Measurements from ENCODE around the gene GRIN2A. TPM values are rescaled to one million over a fixed set of nuclear protein-coding genes. Genes with fewer than 3 reads are reported as not detected.
"Not testable (repeated sequence)": the region's sequence is repeated elsewhere in the genome, so short reads cannot be mapped to it uniquely, and the experiment has no call there.

Gene GRIN2A
- total and polyA plus RNA-seq, 2 donors, result 0.25 to 1.1 TPM

DNA sequence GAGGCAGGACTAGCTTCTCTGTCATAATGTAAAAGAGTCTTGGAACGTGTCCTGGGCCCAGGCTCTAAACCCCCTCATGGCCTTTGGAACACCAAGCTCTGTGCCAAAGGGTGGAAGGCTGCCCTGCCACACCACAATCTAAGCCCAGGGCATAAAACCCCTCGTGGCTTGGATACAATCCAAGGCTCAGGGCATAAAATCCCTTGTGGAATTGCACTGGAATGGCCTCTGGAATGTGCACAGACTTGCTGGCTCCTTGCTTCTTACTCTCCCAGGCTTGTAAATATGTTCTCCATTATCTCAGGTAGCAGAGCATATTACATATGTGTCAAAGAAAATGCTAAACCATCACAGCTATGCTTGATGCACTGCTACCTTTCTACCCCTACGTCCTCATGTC lies 306.2 kb downstream of the GRIN2A start:
- 69% methylated on average over 3 of the region's 3 CpGs for WGBS

GRCh38 chr16:9874219-9874618 lies 308.0 kb downstream of the GRIN2A start:
- WGBS, result 65% methylated on average over 7 of the region's 7 CpGs
- no peaks in the 10 kb centered on the region for H3K27me3 ChIP-seq (ENCODE audit: control insufficient read depth in 2 of 2, insufficient read depth in 1 of 2, low read length in 1 of 2)

More for the DNA sequence above, 306.2 kb downstream of the GRIN2A start:
- H3K27me3 ChIP-seq (ENCODE audit: control insufficient read depth in 2 of 2, insufficient read depth in 1 of 2, low read length in 1 of 2); H3K36me3 ChIP-seq (ENCODE audit: control insufficient read depth in 2 of 2, insufficient read depth in 2 of 2, low read length in 1 of 2); H3K4me1 ChIP-seq (ENCODE audit: control insufficient read depth in 2 of 2, insufficient read depth in 2 of 2, low read length in 2 of 2); DNase-seq (ENCODE audit: low read depth in 6 of 9, low spot score in 9 of 9); H3K27ac ChIP-seq (ENCODE audit: low read depth in 1 of 2, low read length in 1 of 2); H3K9me3 ChIP-seq (ENCODE audit: control insufficient read depth in 2 of 2, insufficient read depth in 1 of 2, low read length in 1 of 2); H3K4me3 ChIP-seq (ENCODE audit: low read length in 2 of 2): not testable (repeated sequence)

DNA sequence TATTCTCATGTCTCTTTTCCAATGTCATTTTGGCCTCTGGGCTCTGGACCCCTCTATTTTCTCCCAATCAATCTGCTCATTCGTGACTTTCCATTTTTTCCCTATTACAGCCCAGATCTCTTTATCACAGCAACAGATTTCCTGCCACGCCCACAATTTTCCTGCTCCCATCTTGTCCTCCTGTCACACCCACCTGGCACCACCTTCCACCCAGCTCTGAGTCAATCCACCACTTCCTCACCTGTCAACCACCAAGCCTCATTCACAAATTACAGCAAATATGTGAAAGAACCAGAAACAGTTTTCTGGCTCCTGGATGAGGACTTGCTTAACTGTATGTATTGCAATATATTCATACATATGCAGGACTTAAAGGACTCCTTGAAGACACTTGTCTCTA lies 311.3 kb downstream of the GRIN2A start:
- H3K27ac ChIP-seq (ENCODE audit: low read depth in 1 of 2, low read length in 1 of 2), result no peak overlapping the region
- no peak overlapping the region for H3K4me3 ChIP-seq (ENCODE audit: low read length in 2 of 2)
- DNase-seq (ENCODE audit: low read depth in 6 of 9, low spot score in 9 of 9), result no peak
- H3K27me3 ChIP-seq (ENCODE audit: control insufficient read depth in 2 of 2, insufficient read depth in 1 of 2, low read length in 1 of 2), result no peaks in the 10 kb centered on the region
- no peaks in the 10 kb centered on the region for H3K9me3 ChIP-seq (ENCODE audit: control insufficient read depth in 2 of 2, insufficient read depth in 1 of 2, low read length in 1 of 2)
- WGBS, result 66% methylated on average over 2 of the region's 2 CpGs
- H3K36me3 ChIP-seq (ENCODE audit: control insufficient read depth in 2 of 2, insufficient read depth in 2 of 2, low read length in 1 of 2), result no peaks in the 10 kb centered on the region
- no peaks in the 10 kb centered on the region for H3K4me1 ChIP-seq (ENCODE audit: control insufficient read depth in 2 of 2, insufficient read depth in 2 of 2, low read length in 2 of 2)

More at GRCh38 chr16:9874219-9874618, 308.0 kb downstream of the GRIN2A start:
- Histone ChIP-seq H3K4me1 (ENCODE audit: control insufficient read depth in 2 of 2, insufficient read depth in 2 of 2, low read length in 2 of 2) (no peaks in the 10 kb centered on the region), H3K36me3 (ENCODE audit: control insufficient read depth in 2 of 2, insufficient read depth in 2 of 2, low read length in 1 of 2) (no peaks in the 10 kb centered on the region), H3K9me3 (ENCODE audit: control insufficient read depth in 2 of 2, insufficient read depth in 1 of 2, low read length in 1 of 2) (no peaks in the 10 kb centered on the region), H3K4me3 (ENCODE audit: low read length in 2 of 2) (no peak overlapping the region), H3K27ac (ENCODE audit: low read depth in 1 of 2, low read length in 1 of 2) (no peak overlapping the region)
- no peak for DNase-seq (ENCODE audit: low read depth in 6 of 9, low spot score in 9 of 9)

DNA sequence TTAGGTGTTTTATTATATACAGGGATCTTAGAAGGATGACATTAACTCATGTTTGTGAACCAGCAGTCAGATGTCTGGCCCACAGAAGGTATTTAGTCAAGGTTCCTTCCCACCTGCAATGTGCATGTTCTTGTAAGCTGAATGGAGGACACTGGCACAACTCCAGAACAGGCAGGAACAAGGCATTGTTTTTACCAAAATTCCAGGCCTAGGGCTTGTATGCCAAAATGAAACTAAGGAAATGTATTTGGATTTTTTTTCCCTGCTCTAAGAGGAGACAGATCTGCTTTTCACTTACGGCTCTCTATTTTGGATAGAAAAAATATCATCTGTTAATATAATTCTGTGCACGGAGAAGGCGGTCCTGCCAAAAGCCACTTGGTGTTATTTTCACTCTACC lies 312.5 kb downstream of the GRIN2A start:
- Histone ChIP-seq H3K27me3 (ENCODE audit: control insufficient read depth in 2 of 2, insufficient read depth in 1 of 2, low read length in 1 of 2) (no peaks in the 10 kb centered on the region), H3K27ac (ENCODE audit: low read depth in 1 of 2, low read length in 1 of 2) (no peak overlapping the region), H3K9me3 (ENCODE audit: control insufficient read depth in 2 of 2, insufficient read depth in 1 of 2, low read length in 1 of 2) (no peaks in the 10 kb centered on the region), H3K36me3 (ENCODE audit: control insufficient read depth in 2 of 2, insufficient read depth in 2 of 2, low read length in 1 of 2) (no peaks in the 10 kb centered on the region), H3K4me3 (ENCODE audit: low read length in 2 of 2) (no peak overlapping the region), H3K4me1 (ENCODE audit: control insufficient read depth in 2 of 2, insufficient read depth in 2 of 2, low read length in 2 of 2) (no peaks in the 10 kb centered on the region)
- WGBS, result 95% methylated on average over 3 of the region's 3 CpGs
- no peak for DNase-seq (ENCODE audit: low read depth in 6 of 9, low spot score in 9 of 9)

DNA sequence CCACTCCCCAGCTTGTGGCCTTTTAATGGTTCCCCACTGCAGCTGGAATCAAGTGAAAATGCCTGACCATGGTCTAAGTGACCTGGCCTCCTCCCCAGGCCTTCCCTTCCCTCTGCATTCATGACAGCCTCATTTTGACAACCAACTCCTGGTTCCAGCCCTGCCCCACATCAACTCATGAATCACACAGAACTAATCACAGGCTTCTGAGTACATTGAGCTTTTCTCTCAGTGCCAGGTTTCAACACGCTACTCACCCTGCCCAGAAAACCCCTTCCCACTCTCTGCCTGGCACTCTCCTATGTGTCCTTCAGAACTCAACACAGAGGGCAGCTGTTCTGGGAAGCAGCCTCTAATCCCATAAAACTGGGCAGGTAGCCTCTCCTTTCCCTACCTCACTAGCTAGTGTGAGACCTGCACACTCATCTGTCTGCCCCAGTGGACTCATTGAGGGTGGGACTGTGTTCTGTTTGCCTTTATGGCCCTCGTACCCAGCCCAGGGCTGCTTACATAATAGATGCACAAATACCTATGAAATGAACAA lies 313.6 kb downstream of the GRIN2A start:
- no peaks in the 10 kb centered on the region for H3K4me1 ChIP-seq (ENCODE audit: control insufficient read depth in 2 of 2, insufficient read depth in 2 of 2, low read length in 2 of 2)
- H3K9me3 ChIP-seq (ENCODE audit: control insufficient read depth in 2 of 2, insufficient read depth in 1 of 2, low read length in 1 of 2), result no peaks in the 10 kb centered on the region
- no peak overlapping the region for H3K27ac ChIP-seq (ENCODE audit: low read depth in 1 of 2, low read length in 1 of 2)
- H3K36me3 ChIP-seq (ENCODE audit: control insufficient read depth in 2 of 2, insufficient read depth in 2 of 2, low read length in 1 of 2), result no peaks in the 10 kb centered on the region
- no peak for DNase-seq (ENCODE audit: low read depth in 6 of 9, low spot score in 9 of 9)
- H3K4me3 ChIP-seq (ENCODE audit: low read length in 2 of 2), result no peak overlapping the region
- 89% methylated on average over 2 of the region's 2 CpGs for WGBS
- no peaks in the 10 kb centered on the region for H3K27me3 ChIP-seq (ENCODE audit: control insufficient read depth in 2 of 2, insufficient read depth in 1 of 2, low read length in 1 of 2)

DNA sequence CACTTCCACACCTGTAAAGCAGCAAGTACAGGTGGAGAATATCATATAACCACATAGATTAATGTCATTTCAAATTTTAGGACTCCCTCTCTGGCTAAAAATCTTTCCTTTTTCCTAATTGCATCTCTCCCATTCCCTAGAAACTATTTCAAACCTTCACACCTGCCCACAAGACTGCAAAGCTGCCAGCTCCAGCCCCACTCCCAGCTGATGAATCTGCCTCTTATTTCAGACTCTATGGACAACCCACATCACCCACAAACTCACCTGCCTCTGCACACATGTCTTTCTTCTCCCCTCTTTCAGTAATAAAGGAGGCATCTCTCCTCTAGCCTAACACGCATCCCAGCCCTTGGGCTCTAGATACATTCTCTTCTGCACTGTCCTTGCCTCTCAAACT lies 315.1 kb downstream of the GRIN2A start:
- H3K4me1 ChIP-seq (ENCODE audit: control insufficient read depth in 2 of 2, insufficient read depth in 2 of 2, low read length in 2 of 2), result no peaks in the 10 kb centered on the region
- no peak overlapping the region for H3K4me3 ChIP-seq (ENCODE audit: low read length in 2 of 2)
- DNase-seq (ENCODE audit: low read depth in 6 of 9, low spot score in 9 of 9), result no peak
- 92% methylated on average over 1 of the region's 1 CpG for WGBS
- no peaks in the 10 kb centered on the region for H3K27me3 ChIP-seq (ENCODE audit: control insufficient read depth in 2 of 2, insufficient read depth in 1 of 2, low read length in 1 of 2)
- no peaks in the 10 kb centered on the region for H3K9me3 ChIP-seq (ENCODE audit: control insufficient read depth in 2 of 2, insufficient read depth in 1 of 2, low read length in 1 of 2)
- H3K27ac ChIP-seq (ENCODE audit: low read depth in 1 of 2, low read length in 1 of 2), result no peak overlapping the region
- H3K36me3 ChIP-seq (ENCODE audit: control insufficient read depth in 2 of 2, insufficient read depth in 2 of 2, low read length in 1 of 2), result no peaks in the 10 kb centered on the region

DNA sequence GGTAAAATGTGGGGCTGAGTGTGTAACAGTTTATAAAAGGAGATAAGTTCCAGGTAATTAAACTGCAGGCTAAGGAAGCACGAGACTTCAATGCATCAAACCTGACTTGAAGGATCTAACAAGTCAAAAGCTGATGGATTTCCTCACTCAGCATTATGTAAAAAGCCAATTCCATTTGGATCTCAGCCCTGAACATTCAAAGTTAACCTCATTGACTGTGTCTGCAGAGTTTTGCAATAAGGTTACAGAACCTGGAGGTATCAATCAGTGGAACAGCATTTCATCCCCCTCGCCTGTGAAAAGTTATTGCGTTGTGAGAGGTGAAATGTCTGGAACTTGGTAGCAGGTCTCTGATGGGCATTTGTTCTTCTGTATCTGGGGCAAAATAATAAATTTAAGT lies 317.8 kb downstream of the GRIN2A start:
- WGBS, result 93% methylated on average over 3 of the region's 3 CpGs
- Histone ChIP-seq H3K27me3 (ENCODE audit: control insufficient read depth in 2 of 2, insufficient read depth in 1 of 2, low read length in 1 of 2) (no peaks in the 10 kb centered on the region), H3K4me1 (ENCODE audit: control insufficient read depth in 2 of 2, insufficient read depth in 2 of 2, low read length in 2 of 2) (no peaks in the 10 kb centered on the region), H3K9me3 (ENCODE audit: control insufficient read depth in 2 of 2, insufficient read depth in 1 of 2, low read length in 1 of 2) (no peaks in the 10 kb centered on the region), H3K36me3 (ENCODE audit: control insufficient read depth in 2 of 2, insufficient read depth in 2 of 2, low read length in 1 of 2) (no peaks in the 10 kb centered on the region), H3K4me3 (ENCODE audit: low read length in 2 of 2) (no peak overlapping the region), H3K27ac (ENCODE audit: low read depth in 1 of 2, low read length in 1 of 2) (no peak overlapping the region)
- DNase-seq (ENCODE audit: low read depth in 6 of 9, low spot score in 9 of 9), result no peak

- no peaks in the 10 kb centered on the region for H3K9me3 ChIP-seq (ENCODE audit: control insufficient read depth in 2 of 2, insufficient read depth in 1 of 2, low read length in 1 of 2)
- no peak overlapping the region for H3K4me3 ChIP-seq (ENCODE audit: low read length in 2 of 2)
- H3K27me3 ChIP-seq (ENCODE audit: control insufficient read depth in 2 of 2, insufficient read depth in 1 of 2, low read length in 1 of 2), result no peaks in the 10 kb centered on the region
- H3K36me3 ChIP-seq (ENCODE audit: control insufficient read depth in 2 of 2, insufficient read depth in 2 of 2, low read length in 1 of 2), result no peaks in the 10 kb centered on the region
- no peak for DNase-seq (ENCODE audit: low read depth in 6 of 9, low spot score in 9 of 9)
- 83% methylated on average over 4 of the region's 4 CpGs for WGBS
- H3K27ac ChIP-seq (ENCODE audit: low read depth in 1 of 2, low read length in 1 of 2), result no peak overlapping the region
- no peaks in the 10 kb centered on the region for H3K4me1 ChIP-seq (ENCODE audit: control insufficient read depth in 2 of 2, insufficient read depth in 2 of 2, low read length in 2 of 2)
Measured at GRCh38 chr16:9862327-9862726, 319.9 kb downstream of the GRIN2A start.

GRCh38 chr16:9860876-9861275 lies 321.4 kb downstream of the GRIN2A start:
- Histone ChIP-seq H3K4me3 (ENCODE audit: low read length in 2 of 2) (no peak overlapping the region), H3K27ac (ENCODE audit: low read depth in 1 of 2, low read length in 1 of 2) (no peak overlapping the region), H3K27me3 (ENCODE audit: control insufficient read depth in 2 of 2, insufficient read depth in 1 of 2, low read length in 1 of 2) (no peaks in the 10 kb centered on the region), H3K9me3 (ENCODE audit: control insufficient read depth in 2 of 2, insufficient read depth in 1 of 2, low read length in 1 of 2) (no peaks in the 10 kb centered on the region), H3K4me1 (ENCODE audit: control insufficient read depth in 2 of 2, insufficient read depth in 2 of 2, low read length in 2 of 2) (no peaks in the 10 kb centered on the region), H3K36me3 (ENCODE audit: control insufficient read depth in 2 of 2, insufficient read depth in 2 of 2, low read length in 1 of 2) (no peaks in the 10 kb centered on the region)
- WGBS, result 86% methylated on average over 2 of the region's 2 CpGs
- DNase-seq (ENCODE audit: low read depth in 6 of 9, low spot score in 9 of 9), result no peak

Data from thymus (tissue), 11 donors.